Activated B cell treated with CpG ODN at 0.5 μM for 24 hours (primary cell): ENCODE measurements around the gene RAB40A. TPM values are rescaled to one million over a fixed set of nuclear protein-coding genes. Genes with fewer than 3 reads are reported as not detected.

Experiments
- ATAC-seq: fragments of 200-7000 bp; cut with Tn5 transposase; one replicate; pipeline ENCODE4 v1.10.0; 2021; ENCODE audit warnings: low read depth, mild to moderate bottlenecking, moderate library complexity
- CTCF ChIA-PET: fragments of 350-600 bp; sonication (Branson Sonifier 250); formaldehyde crosslinking; loops from one replicate; lab custom pipeline; 2021; ENCODE audit warnings: antibody characterized with exemption; lab: Charles Lee
- POLR2A ChIA-PET: fragments of 350-600 bp; sonication (Branson Sonifier 250); formaldehyde crosslinking; loops from one replicate; lab custom pipeline; 2021; ENCODE audit warnings: antibody characterized with exemption; lab: Charles Lee
- DNase-seq: peaks from one replicate; pipeline ENCODE4 v3.0.0; 2022
- H3K27ac Mint-ChIP-seq: one replicate; pipeline ENCODE4 v1.8.0; 2020; ENCODE audit warnings: mixed read lengths
- H3K27me3 Mint-ChIP-seq: one replicate; pipeline ENCODE4 v1.8.0; 2021; ENCODE audit warnings: mixed read lengths
- H3K36me3 Mint-ChIP-seq: one replicate; pipeline ENCODE4 v1.8.0; 2021; ENCODE audit warnings: low read depth, mixed read lengths
- H3K4me1 Mint-ChIP-seq: one replicate; pipeline ENCODE4 v1.8.0; 2021; ENCODE audit warnings: mixed read lengths
- H3K4me3 Mint-ChIP-seq: one replicate; pipeline ENCODE4 v1.8.0; 2020; ENCODE audit warnings: mild to moderate bottlenecking, mixed read lengths
- H3K9me3 Mint-ChIP-seq: one replicate; pipeline ENCODE4 v1.8.0; 2020; ENCODE audit warnings: mixed read lengths
- intact Hi-C: fragments of 100-400 bp; cut with micrococcal nuclease; formaldehyde crosslinking; loops from one replicate; pipeline ENCODE4 v1.15.1; 2024
- total RNA-seq: library from RNA; stranded (reverse); gene quantifications from 2 replicates; pipeline ENCODE4 v1.2.3, GENCODE V29; 2022
- TF ChIP-seq, protein P1 (sequence below): fragments of 200-600 bp; IDR thresholded peaks from one replicate; pipeline ENCODE4 v1.8.0; 2022; ENCODE audit warnings: antibody characterized with exemption, mild to moderate bottlenecking

The RAB40A gene
- total RNA-seq, 1 donor from 2014 or later = 0.11 TPM

DNA sequence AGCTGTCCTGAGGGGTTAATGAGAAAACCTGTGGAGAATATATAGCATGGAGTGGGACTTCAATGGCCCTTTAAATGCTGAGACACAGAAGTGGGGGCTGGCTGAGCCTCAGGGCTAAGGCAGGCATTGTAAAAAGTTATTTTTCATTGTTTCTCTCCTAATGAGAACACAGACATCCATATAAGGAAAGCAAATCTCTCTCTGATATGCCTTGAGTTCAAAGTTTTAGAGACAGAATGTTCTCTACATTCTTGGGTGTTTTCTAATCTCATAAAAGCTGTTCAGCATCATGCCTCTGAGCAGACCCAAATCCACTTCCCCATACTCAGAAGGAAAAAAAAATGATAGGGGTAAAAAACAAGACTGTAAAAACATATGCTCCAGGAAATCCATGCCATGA lies 16.8 kb upstream of the RAB40A start:
- no peaks in the 10 kb centered on the region for H3K36me3 Mint-ChIP-seq
- H3K9me3 Mint-ChIP-seq = no peaks in the 10 kb centered on the region
- no peak overlapping the region for H3K27ac Mint-ChIP-seq
- no peak overlapping the region for H3K4me3 Mint-ChIP-seq
- ChIA-PET POLR2A (no interaction called here), CTCF (no interaction called here)
- ATAC-seq (no peak), DNase-seq (no peak)
- H3K4me1 Mint-ChIP-seq = peaks cover 5% of the 10 kb centered on the region
- no peaks in the 10 kb centered on the region for H3K27me3 Mint-ChIP-seq
- intact Hi-C loops = loop anchor here (10.0 kb wide), 1 partner anchor 599 kb away; no protein-coding TSS in a partner anchor
- TF ChIP-seq, protein P1, sequence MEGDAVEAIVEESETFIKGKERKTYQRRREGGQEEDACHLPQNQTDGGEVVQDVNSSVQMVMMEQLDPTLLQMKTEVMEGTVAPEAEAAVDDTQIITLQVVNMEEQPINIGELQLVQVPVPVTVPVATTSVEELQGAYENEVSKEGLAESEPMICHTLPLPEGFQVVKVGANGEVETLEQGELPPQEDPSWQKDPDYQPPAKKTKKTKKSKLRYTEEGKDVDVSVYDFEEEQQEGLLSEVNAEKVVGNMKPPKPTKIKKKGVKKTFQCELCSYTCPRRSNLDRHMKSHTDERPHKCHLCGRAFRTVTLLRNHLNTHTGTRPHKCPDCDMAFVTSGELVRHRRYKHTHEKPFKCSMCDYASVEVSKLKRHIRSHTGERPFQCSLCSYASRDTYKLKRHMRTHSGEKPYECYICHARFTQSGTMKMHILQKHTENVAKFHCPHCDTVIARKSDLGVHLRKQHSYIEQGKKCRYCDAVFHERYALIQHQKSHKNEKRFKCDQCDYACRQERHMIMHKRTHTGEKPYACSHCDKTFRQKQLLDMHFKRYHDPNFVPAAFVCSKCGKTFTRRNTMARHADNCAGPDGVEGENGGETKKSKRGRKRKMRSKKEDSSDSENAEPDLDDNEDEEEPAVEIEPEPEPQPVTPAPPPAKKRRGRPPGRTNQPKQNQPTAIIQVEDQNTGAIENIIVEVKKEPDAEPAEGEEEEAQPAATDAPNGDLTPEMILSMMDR = no peak

DNA sequence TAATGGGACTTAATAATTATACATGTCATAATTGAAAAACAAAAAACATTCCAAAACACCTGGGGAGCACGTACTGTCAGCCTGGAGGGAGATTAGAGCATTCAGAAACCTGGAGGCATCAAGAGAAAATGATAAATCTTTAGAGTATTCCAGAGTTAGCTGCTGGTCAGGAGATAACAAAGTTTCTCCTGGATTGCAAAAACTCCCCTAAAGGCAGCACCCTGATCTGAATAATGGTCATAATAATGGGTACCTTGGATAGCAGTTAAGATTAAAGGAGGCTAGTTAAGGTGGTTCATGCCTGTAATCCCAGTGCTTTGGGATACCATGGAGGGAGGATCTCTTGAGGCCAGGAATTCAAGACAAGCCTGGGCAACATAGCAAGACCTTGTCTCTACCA lies 15.9 kb upstream of the RAB40A start:
- no peak overlapping the region for H3K4me3 Mint-ChIP-seq
- DNase-seq (no peak), ATAC-seq (no peak)
- peaks cover 5% of the 10 kb centered on the region for H3K4me1 Mint-ChIP-seq
- TF ChIP-seq, protein P1 = no peak
- no peaks in the 10 kb centered on the region for H3K27me3 Mint-ChIP-seq
- no peak overlapping the region for H3K27ac Mint-ChIP-seq
- no peaks in the 10 kb centered on the region for H3K9me3 Mint-ChIP-seq
- ChIA-PET CTCF (no interaction called here), POLR2A (no interaction called here)
- no peaks in the 10 kb centered on the region for H3K36me3 Mint-ChIP-seq
- intact Hi-C loops = loop anchor here (10.0 kb wide), 1 partner anchor 600 kb away; no protein-coding TSS in a partner anchor

DNA sequence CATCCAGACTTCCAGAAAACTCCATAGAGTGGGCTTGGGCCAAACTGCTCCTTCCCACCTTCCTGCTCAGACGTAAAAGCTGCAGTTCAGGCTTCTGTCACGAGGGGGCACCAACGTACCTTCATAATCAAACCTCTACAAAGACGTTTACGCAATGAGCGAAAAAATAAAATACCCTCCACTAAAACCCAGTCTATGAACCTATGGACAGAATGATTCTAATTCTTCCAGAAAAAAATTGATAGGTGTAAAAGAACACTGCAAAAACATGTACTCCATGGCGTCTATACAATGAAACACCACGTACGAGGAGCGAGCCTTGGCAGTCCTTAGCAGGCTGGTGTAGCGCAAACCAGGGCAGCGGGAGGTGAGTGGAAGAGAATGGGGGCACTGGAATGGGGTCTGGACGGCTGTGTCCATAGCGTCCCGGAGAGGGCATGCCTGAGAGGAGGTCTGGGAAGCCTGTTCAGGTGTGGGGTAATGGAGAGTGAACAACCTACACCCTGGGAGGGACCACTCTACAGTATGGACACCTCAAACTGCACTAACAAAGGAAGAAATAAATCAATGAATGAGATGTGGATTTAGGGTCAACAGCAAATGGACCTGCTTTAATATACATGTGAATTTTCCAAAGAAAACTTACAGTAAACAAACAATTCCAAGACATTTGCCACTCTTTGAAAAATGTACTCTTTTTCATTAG lies 14.4 kb upstream of the RAB40A start:
- ATAC-seq (peak; percentile 40), DNase-seq (peak; percentile 45)
- POLR2A ChIA-PET = no interaction called here
- Mint-ChIP-seq H3K9me3 (no peaks in the 10 kb centered on the region), H3K27me3 (no peaks in the 10 kb centered on the region), H3K27ac (no peak overlapping the region), H3K4me3 (peak overlapping the region; percentile 61), H3K36me3 (no peaks in the 10 kb centered on the region), H3K4me1 (peaks cover 5% of the 10 kb centered on the region)
- CTCF ChIA-PET = interaction anchor here (0.5 to 2.5 kb wide), 6 partner anchors 9 to 286 kb away, joined by 3 to 11 read pairs (median 4); no protein-coding TSS in a partner anchor
- TF ChIP-seq, protein P1 = no peak
- intact Hi-C loops = loop anchor here (1.0 to 10.0 kb wide), 4 partner anchors 156 to 601 kb away; no protein-coding TSS in a partner anchor

DNA sequence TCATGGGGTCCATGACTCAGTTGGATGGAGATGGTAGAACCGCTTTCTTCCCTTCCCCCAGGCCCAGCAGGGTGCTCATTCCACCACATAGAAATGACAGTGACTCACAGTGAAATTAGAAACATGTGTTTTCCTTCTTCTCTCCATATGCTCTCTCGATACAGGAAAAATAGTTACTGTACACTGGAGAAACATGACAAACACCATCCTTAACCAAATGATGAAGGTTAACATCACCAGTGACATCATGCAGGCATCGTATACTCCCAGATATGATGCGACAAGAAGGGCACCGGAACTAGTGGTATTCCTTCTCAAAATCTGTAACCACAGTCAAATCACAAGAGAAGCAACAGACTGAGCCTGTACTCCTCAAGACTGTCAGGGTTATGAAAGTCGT lies 11.7 kb upstream of the RAB40A start:
- intact Hi-C loops = loop anchor here (10.0 kb wide), 1 partner anchor 604 kb away; no protein-coding TSS in a partner anchor
- no peaks in the 10 kb centered on the region for H3K27me3 Mint-ChIP-seq
- no peaks in the 10 kb centered on the region for H3K36me3 Mint-ChIP-seq
- ChIA-PET CTCF (no interaction called here), POLR2A (no interaction called here)
- TF ChIP-seq, protein P1 = no peak
- no peak overlapping the region for H3K27ac Mint-ChIP-seq
- peaks cover 5% of the 10 kb centered on the region for H3K4me1 Mint-ChIP-seq
- H3K4me3 Mint-ChIP-seq = no peak overlapping the region
- DNase-seq (no peak), ATAC-seq (no peak)
- no peaks in the 10 kb centered on the region for H3K9me3 Mint-ChIP-seq

DNA sequence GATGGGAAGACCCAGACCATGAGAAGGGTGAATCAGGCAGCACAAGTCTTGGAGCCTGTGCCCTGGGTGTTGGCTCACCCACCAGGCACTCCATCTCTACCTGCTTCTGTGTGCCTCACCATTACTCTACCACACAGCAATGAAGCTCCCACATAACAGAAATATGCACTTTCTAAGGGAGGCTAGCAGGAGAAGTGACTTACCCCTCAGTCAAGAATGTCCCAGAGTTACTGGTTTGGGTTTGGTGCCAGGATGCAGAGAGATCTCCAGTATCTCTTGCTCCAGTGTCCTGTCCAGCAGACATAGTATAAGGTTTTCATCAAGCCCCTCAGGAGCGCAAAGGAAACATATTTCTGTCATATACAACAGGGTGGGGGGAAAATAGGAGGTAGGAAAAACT lies 11.3 kb upstream of the RAB40A start:
- CTCF ChIA-PET = no interaction called here
- POLR2A ChIA-PET = no interaction called here
- DNase-seq = no peak
- Mint-ChIP-seq H3K27ac (no peak overlapping the region), H3K9me3 (no peaks in the 10 kb centered on the region), H3K4me1 (peaks cover 5% of the 10 kb centered on the region), H3K36me3 (no peaks in the 10 kb centered on the region), H3K4me3 (no peak overlapping the region), H3K27me3 (no peaks in the 10 kb centered on the region)
- intact Hi-C loops = loop anchor here (10.0 kb wide), 1 partner anchor 604 kb away; no protein-coding TSS in a partner anchor
- no peak for ATAC-seq
- TF ChIP-seq, protein P1 = no peak
